DOHH2 (cell line): ENCODE data around the gene DDX18.

Experiments used
- CTCF ChIP-seq: fragments of 200-600 bp; sonication (generic); IDR thresholded peaks from one replicate; pipeline ENCODE4 v1.5.1; 2014; ENCODE audit warnings: antibody characterized with exemption, mild to moderate bottlenecking, low read depth, low read length; ENCODE audit not compliant: poor library complexity, severe bottlenecking
- EZH2phosphoT487 ChIP-seq: fragments of 200-600 bp; sonication (generic); IDR thresholded peaks from 2 replicates; pipeline ENCODE4 v1.6.1; 2017; ENCODE audit warnings: borderline replicate concordance, mild to moderate bottlenecking, antibody characterized with exemption, low read length, moderate library complexity, mixed read lengths

GRCh38 chr2:117832332-117832731, 17.8 kb downstream of the DDX18 start:
- no peak for TF ChIP-seq CTCF
- TF ChIP-seq EZH2phosphoT487: no peak
